Panc1 (cell line): Measurements from ENCODE around the gene NPR3.

Experiments
- CTCF ChIP-seq: fragments of 450-650 bp; IDR thresholded peaks from 2 replicates; pipeline ENCODE4 v1.5.1; 2017; ENCODE audit warnings: mild to moderate bottlenecking
- POLR2AphosphoS5 ChIP-seq: IDR thresholded peaks from 2 replicates; pipeline ENCODE4 v1.6.1; 2012; ENCODE audit warnings: mild to moderate bottlenecking, low read depth, low read length, moderate library complexity
- SIN3A ChIP-seq: IDR thresholded peaks from 2 replicates; pipeline ENCODE4 v1.6.1; 2012; ENCODE audit warnings: low read depth, mild to moderate bottlenecking, low read length, moderate library complexity, borderline replicate concordance; ENCODE audit not compliant: insufficient read depth
- TF ChIP-seq, protein P1 (sequence below), 2 experiments: IDR thresholded peaks; 2 replicates each; pipeline ENCODE4 v1.6.1; 2011 to 2012; ENCODE audit warnings: low read depth in 2 of 2, control low read depth in 1 of 2, low read length in 1 of 2, mild to moderate bottlenecking in 1 of 2, moderate library complexity in 1 of 2; ENCODE audit not compliant: insufficient read depth in 1 of 2

DNA sequence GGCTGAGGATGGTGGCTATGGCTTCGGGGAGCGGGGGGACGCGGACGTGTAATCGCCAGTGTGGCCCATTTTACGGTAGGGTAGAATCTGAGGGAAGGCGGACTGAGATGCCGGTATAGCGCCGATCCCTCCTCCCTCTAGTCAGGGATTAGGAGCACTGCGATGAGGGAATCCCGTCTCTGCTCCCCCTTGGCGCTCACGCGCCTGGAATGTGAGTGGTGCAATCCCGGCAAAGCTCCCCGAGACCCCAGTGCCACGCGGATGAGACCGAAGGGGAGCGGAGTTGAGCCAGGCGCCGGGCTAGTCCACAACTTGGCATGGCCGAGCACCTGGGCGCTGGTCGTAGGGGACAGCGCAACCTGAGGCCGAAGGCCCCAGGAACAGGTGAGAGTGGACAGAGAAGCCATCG is 2.2 kb downstream of the NPR3 start:
- no peak for TF ChIP-seq CTCF
- TF ChIP-seq POLR2AphosphoS5: no peak
- TF ChIP-seq, protein P1, sequence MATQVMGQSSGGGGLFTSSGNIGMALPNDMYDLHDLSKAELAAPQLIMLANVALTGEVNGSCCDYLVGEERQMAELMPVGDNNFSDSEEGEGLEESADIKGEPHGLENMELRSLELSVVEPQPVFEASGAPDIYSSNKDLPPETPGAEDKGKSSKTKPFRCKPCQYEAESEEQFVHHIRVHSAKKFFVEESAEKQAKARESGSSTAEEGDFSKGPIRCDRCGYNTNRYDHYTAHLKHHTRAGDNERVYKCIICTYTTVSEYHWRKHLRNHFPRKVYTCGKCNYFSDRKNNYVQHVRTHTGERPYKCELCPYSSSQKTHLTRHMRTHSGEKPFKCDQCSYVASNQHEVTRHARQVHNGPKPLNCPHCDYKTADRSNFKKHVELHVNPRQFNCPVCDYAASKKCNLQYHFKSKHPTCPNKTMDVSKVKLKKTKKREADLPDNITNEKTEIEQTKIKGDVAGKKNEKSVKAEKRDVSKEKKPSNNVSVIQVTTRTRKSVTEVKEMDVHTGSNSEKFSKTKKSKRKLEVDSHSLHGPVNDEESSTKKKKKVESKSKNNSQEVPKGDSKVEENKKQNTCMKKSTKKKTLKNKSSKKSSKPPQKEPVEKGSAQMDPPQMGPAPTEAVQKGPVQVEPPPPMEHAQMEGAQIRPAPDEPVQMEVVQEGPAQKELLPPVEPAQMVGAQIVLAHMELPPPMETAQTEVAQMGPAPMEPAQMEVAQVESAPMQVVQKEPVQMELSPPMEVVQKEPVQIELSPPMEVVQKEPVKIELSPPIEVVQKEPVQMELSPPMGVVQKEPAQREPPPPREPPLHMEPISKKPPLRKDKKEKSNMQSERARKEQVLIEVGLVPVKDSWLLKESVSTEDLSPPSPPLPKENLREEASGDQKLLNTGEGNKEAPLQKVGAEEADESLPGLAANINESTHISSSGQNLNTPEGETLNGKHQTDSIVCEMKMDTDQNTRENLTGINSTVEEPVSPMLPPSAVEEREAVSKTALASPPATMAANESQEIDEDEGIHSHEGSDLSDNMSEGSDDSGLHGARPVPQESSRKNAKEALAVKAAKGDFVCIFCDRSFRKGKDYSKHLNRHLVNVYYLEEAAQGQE (IDR thresholded peaks at IDR 0.05; ENCODE audit: insufficient read depth in 1 of 2, low read depth in 2 of 2, low read length in 1 of 2): no peak
- TF ChIP-seq SIN3A: no peak
